ENCODE data around the gene FFAR4.

FFAR4 gene

DNA sequence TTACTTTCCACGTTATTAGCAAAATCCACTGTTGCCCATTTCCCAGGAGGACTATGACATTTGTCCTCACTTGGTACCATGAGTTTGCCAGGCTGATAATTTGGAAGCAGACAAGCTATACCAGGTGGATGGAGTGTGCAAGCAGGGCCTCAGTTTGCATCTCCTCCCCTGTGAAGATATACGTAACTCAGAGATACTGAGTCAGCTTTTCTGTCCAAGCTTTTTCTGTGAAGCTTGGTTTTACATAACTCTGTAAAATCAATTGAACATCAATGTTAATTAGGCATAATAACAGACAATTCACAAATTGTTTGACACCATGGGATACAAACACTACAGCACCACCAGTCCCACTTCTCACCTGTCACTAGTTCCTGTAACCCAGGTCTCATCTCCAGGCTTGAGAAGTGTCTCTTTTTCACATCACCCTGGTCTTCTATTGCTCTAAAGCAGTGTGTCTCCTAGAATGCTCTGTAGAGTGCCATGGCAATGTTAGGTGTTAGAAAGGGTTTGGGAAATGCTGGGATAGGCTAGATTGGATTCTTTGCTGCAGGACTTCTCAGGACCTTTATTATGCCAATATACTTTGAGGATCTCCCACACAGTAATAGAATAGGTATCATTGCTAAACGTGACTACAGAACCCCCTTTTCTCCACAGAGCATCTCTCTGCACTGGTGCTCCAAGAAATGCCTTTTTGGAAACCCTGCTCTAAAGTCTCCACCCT, 13.7 kb downstream of the FFAR4 start:
- FAIRE-seq = no peak
- no peak for TF ChIP-seq POLR2A (IDR thresholded peaks at IDR 0.05; ENCODE audit: low read depth, low read length)
- DNase-seq (ENCODE audit: insufficient read length, low spot score) = no peak

DNA sequence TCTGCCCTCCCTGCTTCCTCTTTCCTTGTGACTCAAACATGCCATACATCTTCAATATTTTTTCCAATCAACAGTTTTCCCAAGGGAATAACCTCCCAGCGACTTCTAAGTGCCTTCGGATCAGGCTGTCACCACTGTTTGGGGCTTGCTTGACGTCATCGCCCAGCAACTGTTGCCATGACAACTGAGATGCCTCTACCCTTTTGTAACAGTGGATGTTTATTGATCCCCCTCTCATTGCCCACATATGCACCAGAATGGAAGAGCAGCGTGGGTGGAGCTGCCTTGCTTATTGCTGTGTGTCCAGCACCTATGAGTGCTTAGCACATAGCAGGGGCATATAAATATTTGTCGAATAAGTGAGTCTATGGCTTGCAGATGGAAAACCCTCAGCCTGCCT, 14.4 kb downstream of the FFAR4 start:
- DNase-seq (ENCODE audit: insufficient read length, low spot score) = no peak
- no peak for FAIRE-seq
- no peak for TF ChIP-seq POLR2A (IDR thresholded peaks at IDR 0.05; ENCODE audit: low read depth, low read length)

- FAIRE-seq = no peak
- no peak for TF ChIP-seq POLR2A (IDR thresholded peaks at IDR 0.05; ENCODE audit: low read depth, low read length)
- DNase-seq (ENCODE audit: insufficient read length, low spot score) = no peak
Observed at GRCh38 chr10:93584445-93584844, 18.0 kb downstream of the FFAR4 start.

GRCh38 chr10:93589648-93590562, 23.4 kb downstream of the FFAR4 start:
- FAIRE-seq = no peak
- DNase-seq (ENCODE audit: insufficient read length, low spot score) = no peak
- no peak for TF ChIP-seq POLR2A (IDR thresholded peaks at IDR 0.05; ENCODE audit: low read depth, low read length)

DNA sequence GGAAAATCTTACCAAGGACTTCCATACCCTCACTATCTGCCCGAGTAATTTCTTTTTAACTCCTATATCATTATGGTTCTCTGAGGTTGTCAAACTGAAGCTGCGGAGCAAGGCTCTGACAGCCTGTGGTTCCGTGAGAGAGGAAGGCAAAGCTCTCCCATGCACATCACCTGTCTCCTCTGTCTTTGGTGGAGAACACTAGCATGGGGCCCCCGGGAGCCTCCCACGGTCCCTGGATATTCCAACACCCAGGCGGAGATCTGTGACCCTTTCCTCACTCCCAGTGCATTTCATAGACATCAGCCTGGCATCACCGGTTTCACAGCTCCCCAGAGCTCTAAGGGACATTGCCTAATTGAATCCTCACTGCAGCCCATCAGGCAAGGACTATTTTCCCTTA, 24.2 kb downstream of the FFAR4 start:
- TF ChIP-seq POLR2A (IDR thresholded peaks at IDR 0.05; ENCODE audit: low read depth, low read length) = no peak
- no peak for DNase-seq (ENCODE audit: insufficient read length, low spot score)
- no peak for FAIRE-seq

DNA sequence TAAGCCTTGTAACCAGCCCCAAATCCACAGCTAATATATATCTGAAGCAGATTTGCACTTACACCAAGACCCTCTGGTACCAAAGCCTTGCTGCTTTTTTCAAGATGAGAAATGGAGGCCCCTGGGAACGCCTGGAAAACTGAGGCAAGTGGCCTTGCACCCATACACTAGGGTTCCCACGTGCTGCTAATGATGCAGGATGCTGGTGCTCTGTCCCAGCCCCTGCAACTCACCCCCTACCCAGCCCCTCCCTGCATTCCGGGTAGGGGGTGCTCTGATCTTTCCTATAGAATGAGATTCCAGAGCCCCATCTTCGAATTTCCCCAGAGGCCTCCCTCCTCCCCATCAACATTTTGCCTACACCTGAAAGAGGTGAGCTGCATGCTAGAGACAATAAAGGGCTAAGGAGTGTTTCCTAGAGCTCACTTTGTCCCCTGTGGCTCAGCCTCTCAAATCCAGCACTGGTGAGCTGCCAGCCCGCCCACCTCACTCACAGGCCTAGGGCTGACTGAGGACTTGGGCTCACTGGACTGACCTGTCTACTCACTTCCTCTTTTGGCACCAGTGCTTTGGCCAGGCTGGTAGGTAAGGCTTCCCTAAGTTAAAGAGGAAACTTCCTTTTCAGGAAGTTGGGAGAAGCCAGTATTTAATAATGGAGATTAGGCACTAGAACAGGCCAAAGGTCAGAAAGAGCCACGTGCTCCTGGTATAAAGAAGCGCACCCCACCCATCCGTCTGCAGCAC, 24.8 kb downstream of the FFAR4 start:
- TF ChIP-seq POLR2A (IDR thresholded peaks at IDR 0.05; ENCODE audit: low read depth, low read length) = no peak
- DNase-seq (ENCODE audit: insufficient read length, low spot score) = no peak
- no peak for FAIRE-seq

DNA sequence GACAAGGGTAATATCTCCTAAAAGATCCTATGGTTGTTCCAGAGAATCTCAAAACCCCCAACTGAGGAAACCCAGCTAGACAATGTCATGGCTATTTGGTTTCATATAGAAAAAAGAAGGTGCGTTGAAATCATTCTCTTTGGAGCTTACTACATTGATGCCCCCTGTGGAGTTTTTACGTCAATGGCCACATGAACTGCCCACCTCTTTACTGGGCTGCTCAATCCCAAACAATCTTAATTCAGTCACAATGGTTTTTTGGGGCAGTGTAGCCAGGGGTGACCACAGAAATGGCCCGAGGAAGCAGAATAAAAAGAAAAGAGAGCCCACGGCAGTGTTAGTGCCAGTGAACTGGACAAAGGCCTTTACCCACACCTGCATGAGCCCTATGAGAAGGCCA, 26.8 kb downstream of the FFAR4 start:
- FAIRE-seq (no peak), DNase-seq (ENCODE audit: insufficient read length, low spot score) (no peak)
- TF ChIP-seq POLR2A (IDR thresholded peaks at IDR 0.05; ENCODE audit: low read depth, low read length) = no peak

- no peak for FAIRE-seq
- no peak for DNase-seq (ENCODE audit: insufficient read length, low spot score)
Observed at GRCh38 chr10:93593749-93594148, 27.3 kb downstream of the FFAR4 start.

DNA sequence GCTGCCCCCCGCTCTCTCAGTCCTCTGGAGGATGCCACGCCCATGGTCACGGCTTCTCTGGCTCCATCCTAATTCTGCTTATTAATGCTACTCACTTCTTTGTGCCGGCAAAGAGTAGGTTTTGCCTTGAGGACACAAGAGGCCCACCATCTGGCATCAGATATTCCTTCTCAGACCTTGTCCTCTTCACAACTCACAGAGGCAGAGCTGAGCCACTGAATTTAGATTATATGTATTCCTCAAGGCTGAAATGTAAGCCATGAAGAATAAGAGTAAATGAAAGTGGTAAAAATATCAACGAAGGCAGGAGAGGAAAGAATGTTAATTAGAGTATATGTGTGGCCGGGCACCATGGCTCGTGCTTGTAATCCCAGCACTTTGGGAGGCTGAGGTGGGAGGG, 28.1 kb downstream of the FFAR4 start:
- no peak for DNase-seq (ENCODE audit: insufficient read length, low spot score)
- TF ChIP-seq POLR2A (IDR thresholded peaks at IDR 0.05; ENCODE audit: low read depth, low read length) = no peak
- no peak for FAIRE-seq

More at GRCh38 chr10:93593749-93594148, 27.3 kb downstream of the FFAR4 start:
- TF ChIP-seq POLR2A (IDR thresholded peaks at IDR 0.05; ENCODE audit: low read depth, low read length) = no peak

- no peak for TF ChIP-seq POLR2A (IDR thresholded peaks at IDR 0.05; ENCODE audit: low read depth, low read length)
- FAIRE-seq (no peak), DNase-seq (ENCODE audit: insufficient read length, low spot score) (no peak)
Observed at GRCh38 chr10:93595378-93596161, 29.1 kb downstream of the FFAR4 start.

DNA sequence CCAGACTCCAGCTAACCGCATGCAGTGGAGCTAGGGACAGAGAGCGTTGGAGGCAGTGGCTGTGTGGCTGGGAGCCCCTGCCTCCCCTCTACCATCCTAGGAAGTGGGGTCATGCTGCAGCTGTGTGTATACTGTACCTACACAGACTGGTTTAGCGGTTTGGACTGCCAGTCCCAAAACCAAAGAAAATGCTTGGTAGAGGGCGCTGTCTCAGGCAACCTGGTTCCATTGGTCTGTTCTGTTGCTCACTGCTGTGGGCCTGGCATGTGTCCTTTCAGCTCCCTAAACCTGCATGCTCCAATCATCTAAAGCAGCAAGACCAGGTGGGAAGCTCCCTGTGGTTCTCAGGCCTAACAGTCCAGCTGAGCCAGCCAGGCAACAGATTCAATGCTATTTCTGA, 30.1 kb downstream of the FFAR4 start:
- TF ChIP-seq POLR2A (IDR thresholded peaks at IDR 0.05; ENCODE audit: low read depth, low read length) = no peak
- FAIRE-seq = no peak
- no peak for DNase-seq (ENCODE audit: insufficient read length, low spot score)

DNA sequence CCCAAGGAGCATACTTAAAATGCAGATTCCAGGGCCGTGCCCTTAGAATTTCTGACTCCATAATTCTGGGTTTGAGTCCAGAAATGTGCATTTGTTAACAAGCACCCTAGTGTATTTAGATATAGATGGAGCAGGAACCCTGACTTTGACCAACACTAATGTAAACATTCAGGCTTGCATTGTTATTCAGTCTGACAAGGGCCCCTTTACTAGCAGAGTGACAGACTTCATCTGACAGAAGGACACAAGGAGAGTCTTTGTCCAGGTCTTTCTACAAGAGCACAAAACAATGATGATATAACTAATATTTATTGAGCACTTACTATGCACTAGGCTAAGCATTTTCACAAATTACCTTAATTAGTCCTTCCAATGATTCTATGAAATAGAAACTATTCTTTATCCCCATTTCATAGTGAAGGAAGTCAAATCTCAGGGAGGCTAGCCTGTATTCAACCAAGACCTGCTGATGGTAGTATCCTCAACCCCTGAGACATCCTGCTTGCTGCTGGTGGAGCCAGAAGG, 30.7 kb downstream of the FFAR4 start:
- TF ChIP-seq POLR2A (IDR thresholded peaks at IDR 0.05; ENCODE audit: low read depth, low read length) = no peak
- DNase-seq (ENCODE audit: insufficient read length, low spot score) = no peak
- no peak for FAIRE-seq

GRCh38 chr10:93598157-93598556, 31.7 kb downstream of the FFAR4 start:
- FAIRE-seq (no peak), DNase-seq (ENCODE audit: insufficient read length, low spot score) (no peak)
- no peak for TF ChIP-seq POLR2A (IDR thresholded peaks at IDR 0.05; ENCODE audit: low read depth, low read length)

Data from H54 (cell line).